Stimulated activated CD4-positive, alpha-beta T cell treated with anti-CD3 and anti-CD28 coated beads, Interleukin-12 subunit alpha, Interleukin-12 subunit beta, amount 100 ng/mL, for 48 hours (primary cell): Measurements from ENCODE around the gene SPDEF.
A peak's percentile ranks its signal among the peaks of the same experiment; 100 is the strongest.

ENCODE experiments used
- DNase-seq, 3 donors: peaks; one replicate each; pipeline ENCODE4 v3.0.0-alpha.2; 2020; ENCODE audit warnings: low read depth in 2 of 3, low spot score in 1 of 3

The SPDEF gene

DNA sequence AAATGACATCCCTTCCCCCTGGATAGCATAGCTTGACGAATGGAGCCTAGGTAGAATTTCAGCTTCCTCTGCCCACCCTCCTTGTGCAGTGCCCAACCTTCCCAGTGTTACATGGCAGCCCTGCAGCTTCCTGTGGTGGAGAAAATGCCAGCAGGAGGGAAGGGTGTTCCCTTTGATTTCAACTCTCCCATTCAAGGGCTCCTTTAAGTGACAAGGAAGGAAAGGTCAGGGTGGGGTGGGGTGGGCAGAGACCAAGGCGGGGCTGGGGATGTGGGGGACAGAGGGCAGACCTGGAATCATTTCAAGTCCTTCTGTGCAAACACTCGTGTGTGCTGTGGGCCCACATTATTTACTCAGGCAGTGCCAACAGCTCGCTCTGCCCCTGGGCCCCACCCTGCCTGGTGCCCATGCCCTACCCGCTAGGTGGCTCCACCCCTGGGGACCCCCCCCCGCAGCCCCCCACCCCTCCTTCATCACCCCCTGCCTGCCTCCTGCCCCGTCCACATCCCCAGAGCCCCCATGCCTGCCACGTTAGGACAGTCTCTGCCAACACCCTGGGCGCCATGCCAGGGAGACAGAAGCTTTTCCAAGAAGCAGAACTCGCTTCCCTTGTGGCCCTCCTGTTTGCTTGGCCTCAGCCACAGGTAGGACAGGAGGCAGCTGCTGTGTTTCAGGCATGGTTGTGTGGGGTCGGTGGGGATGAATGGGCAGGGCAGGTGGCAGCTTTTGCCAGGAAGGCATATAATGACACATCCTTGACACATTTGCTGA, 9.4 kb downstream of the SPDEF start:
- DNase-seq: no peak

- DNase-seq: no peak
Observed at GRCh38 chr6:34544776-34545471, 11.2 kb downstream of the SPDEF start.

- no peak for DNase-seq
Observed at GRCh38 chr6:34544052-34544604, 12.0 kb downstream of the SPDEF start.

DNA sequence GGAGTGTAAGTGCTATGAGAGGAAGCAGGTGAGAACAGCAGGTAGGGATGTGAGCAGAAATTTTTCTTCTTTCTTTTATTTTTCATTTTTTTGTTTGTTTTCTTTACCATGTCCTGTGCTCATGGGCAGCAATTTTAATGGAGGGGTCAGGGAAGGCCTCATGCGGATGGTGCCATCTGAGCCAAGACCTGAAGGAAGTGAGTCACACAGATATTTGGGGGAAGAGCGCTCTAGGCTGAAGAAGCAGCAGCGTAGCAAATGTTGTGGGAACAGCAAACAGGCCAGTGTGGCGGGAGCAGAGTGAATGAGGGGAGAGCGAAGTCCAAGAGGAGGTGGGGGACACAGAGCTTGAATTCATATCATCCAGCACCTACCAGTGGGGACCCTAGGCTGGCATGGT, 12.7 kb downstream of the SPDEF start:
- DNase-seq: no peak

GRCh38 chr6:34540841-34541240, 15.3 kb downstream of the SPDEF start:
- no peak for DNase-seq

GRCh38 chr6:34540222-34540621, 15.9 kb downstream of the SPDEF start:
- no peak for DNase-seq

GRCh38 chr6:34539181-34539580, 16.9 kb downstream of the SPDEF start:
- no peak for DNase-seq

DNA sequence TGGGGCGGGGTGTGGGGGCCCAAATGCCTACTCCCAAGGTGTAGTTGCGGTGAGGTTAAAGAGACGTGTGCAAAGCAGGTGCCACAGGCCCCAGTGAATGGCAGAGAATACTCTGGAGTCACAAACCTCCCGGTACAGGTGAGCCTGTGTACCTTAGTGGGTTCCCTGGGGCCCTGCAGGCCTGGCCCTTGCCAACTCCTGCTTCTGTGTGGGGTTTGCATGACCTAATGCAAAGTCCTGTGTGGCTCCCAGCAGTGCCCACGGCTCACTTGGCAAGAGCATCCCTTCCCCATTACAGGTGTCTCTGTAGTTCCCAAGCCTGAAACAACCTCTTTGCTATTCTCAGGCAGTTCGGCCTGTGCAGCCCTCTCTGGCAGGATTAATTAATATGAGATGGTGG, 17.5 kb downstream of the SPDEF start:
- DNase-seq: no peak

- no peak for DNase-seq
Observed at GRCh38 chr6:34537922-34538550, 18.1 kb downstream of the SPDEF start.

DNA sequence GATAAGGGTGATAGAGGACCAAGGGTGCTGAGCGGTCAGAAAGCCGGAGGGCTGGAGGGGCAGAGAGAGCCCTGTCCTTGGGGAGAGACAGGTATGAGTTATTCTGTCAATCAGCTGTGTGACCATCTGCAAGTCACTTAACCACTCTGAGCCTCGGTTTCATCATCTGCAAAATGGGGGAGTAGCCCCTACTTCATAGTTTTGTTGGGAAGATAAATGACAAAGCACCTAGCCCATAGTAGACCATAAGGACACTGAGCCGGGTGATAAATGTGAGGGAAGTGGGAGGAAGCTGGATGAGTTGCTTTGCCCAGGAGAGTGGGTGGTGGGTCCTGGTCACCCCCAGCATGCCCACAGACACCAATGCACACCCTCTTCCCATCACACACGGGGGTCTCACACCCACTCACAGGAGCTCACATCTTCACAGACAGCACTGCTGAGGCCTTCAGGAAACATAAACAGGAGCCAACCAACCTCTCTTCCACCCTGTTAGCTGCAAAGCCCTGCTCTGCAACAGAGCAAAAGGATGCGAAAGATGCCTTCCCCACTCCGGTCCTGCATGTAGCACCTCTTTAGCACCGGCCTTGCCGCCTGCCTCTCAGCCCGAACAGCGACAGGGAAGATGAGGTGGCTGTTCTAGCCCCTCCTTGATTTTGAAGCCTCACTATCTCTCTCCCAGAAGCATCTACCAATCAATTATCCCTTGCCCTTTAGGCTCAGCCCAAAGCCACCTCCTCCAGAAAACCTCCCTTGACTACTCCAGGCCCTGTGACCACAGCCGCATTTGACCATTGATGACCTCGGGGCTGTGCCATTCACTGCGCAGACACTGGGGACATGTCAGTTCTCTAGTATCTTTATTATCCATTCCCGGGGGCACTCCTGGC, 18.9 kb downstream of the SPDEF start:
- DNase-seq: no peak

GRCh38 chr6:34536251-34536958, 19.7 kb downstream of the SPDEF start:
- no peak for DNase-seq

DNA sequence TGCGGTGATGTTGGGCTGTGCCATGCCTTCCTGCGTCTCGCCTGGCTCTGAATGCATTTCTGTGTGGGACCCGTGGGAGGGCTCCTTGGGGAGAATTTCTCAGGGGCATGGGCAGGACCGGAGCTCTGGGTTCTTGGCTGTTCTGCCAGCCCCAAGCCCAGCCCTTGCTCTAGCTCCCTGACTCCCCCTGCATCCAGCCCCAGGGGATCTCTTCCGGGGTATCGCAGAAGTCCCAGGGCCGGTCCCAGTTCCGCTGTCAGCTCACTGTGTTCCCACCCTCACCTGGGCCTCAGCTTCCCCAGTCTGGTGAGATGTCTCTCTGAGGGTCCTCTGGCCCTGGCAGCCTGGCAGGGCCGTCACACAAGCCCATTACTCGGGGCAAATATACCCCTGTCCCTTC, 20.5 kb downstream of the SPDEF start:
- DNase-seq: no peak

- DNase-seq: no peak
Observed at GRCh38 chr6:34535199-34535598, 20.9 kb downstream of the SPDEF start.

DNA sequence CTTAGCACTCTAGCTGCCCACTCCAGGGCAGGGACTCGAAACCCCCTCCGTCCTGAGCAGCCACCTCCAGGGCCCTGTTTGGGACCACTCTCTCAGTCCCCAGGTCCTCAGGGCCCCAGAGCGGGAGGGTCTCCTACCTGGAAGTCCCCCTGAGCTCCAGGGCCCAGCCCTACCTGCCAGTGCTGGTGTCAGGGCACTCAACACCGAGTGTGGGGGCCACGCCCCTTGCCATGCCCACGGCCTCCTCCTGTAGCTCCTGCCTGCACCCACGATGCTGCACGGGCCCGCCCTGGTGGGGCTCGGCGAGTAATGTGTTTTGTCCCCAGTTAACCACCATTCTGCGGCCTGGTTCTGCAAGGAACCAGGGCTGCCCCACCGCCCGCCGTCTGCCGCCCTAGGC, 21.5 kb downstream of the SPDEF start:
- DNase-seq: no peak

DNA sequence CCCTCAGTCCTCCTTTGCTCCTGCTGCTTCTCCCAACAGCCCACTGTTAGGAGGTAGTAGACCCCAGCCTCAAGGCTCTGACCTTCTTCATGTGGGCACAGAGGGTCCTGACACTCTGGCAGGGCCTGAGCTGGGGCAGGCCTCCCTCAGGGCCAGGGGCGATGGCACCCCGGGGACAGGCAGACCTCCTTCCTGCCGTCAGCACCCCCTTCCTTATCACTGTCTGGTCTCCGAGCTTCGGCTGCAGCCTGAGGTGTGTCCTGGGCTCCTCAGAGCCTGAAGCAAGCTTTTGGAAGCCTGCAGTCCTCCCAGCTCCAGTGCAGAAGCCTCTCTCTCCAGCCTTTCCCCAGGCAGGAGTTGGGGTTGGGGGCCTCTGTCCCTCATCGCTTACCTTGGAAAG, 22.0 kb downstream of the SPDEF start:
- no peak for DNase-seq

- DNase-seq: no peak
Observed at GRCh38 chr6:34532230-34532629, 23.9 kb downstream of the SPDEF start.

DNA sequence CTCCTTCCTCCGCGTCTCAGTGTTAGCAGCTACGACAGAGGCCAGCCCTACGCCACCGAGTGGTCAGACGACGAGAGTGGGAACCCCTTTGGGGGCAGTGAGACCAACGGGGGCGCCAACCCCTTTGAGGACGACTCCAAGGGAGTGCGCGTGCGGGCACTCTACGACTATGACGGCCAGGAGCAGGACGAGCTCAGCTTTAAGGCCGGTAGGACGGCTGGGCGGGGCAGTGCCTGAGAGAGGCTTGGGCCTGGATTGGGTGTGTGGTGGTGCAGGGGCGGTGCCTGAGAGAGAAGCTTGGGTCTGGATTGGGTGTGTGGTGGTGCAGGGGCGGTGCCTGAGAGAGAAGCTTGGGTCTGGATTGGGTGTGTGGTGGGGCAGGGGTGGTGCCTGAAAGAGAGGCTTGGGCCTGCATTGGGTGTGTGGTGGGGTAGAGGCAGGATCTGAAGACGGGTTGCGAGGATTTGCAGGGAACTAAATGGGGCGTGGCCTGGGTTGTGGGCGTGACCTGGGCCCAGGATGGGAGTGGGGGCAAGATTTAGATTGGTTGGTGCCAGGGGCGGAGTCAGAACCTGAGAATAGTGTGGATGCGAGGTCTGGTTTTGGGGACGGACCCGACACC, 24.4 kb downstream of the SPDEF start:
- DNase-seq: peak in 1 of 3 donors; percentile 3

DNA sequence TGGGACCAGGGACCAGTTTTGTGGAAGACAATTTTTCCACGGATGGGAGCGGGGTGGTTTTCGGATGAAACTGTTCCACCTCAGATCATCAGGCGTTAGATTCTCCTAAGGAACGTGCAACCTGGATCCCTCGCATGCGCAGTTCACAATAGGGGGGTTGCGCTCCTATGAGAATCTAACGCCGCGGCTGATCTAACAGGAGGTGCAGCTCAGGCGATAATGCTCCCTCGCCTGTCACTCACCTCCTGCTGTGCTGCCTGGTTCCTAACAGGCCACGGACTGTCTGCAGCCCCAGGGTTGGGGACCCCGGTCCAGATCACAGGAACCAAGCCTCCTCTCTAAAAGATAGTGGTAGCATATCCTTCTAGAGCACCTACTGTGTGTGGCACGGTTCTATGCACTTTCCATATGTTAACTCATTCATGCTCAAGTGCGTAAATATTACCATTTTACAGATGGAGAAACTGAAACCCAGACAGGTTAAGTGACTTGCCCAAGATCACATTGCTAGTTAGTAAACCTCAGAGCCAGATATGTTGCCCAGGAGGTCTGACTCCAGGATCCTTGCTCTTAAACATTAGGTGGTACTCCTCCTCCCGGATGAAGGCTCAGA, 25.3 kb downstream of the SPDEF start:
- no peak for DNase-seq

GRCh38 chr6:34529665-34530327, 26.3 kb downstream of the SPDEF start:
- no peak for DNase-seq
